GM12892 (cell line): Measurements from ENCODE around the gene ITGB5.

Experiments used
- DNase-seq: peaks from one replicate; pipeline ENCODE4 v3.0.0; 2011; ENCODE audit not compliant: insufficient read length
- FAIRE-seq: peaks from 2 replicates; lab custom pipeline; 2011; peaks lifted over from hg19 to GRCh38; lab: Jason Lieb, UNC
- POLR2A ChIP-seq: IDR thresholded peaks from 2 replicates; pipeline ENCODE4 v1.6.1; 2011; ENCODE audit warnings: low read depth, low read length, control low read depth
- POLR2AphosphoS5 ChIP-seq: IDR thresholded peaks from 2 replicates; pipeline ENCODE4 v1.6.1; 2011; ENCODE audit warnings: low read depth, low read length, control low read depth
- TAF1 ChIP-seq: IDR thresholded peaks from 2 replicates; pipeline ENCODE4 v1.6.1; 2011; ENCODE audit warnings: low read depth, mild to moderate bottlenecking, control low read depth, low read length, borderline replicate concordance

The ITGB5 gene

DNA sequence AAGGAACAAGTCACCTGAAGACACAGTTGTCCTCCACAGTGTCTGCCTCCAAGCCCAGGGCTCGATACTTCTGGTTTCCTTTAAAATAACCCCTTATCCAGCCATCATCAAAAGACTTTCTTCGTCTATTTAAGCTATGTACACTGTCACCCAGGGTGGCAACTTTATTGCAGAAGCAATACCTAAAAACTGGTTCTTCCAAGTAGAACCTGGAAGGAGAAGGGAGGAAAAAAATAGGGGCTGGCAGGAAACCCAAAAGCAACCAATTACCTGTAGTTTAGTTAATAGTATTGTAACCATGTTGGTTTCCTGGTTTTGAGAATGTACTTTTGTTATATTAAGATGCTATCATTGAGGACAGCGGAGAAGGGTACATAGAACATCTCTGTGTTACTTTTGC is 33.7 kb downstream of the ITGB5 start:
- no peak for FAIRE-seq

DNA sequence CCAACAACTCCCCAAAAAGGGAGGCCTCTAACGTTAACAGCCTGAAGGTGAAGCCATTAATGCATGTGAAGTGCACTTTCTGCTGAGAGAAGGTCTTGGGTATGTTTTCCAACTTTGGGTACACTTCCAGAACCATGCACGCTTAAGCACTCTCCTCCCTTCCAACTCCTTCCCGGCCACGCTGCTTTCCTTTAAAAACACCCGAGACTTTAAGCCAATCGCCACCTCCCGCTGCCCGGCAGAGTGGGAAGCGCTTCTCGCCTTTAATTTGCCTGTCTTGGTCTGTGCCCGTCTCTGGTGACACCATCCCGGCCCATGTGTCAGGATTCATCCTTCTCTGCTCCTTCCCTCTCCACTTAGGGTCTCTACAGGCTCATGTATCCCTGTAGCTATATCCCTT is 35.3 kb downstream of the ITGB5 start:
- no peak for FAIRE-seq
- TF ChIP-seq POLR2AphosphoS5 (no peak), TAF1 (no peak), POLR2A (no peak)
- no peak for DNase-seq

More for the DNA sequence above, 33.7 kb downstream of the ITGB5 start:
- no peak for DNase-seq
- TF ChIP-seq POLR2A = no peak
- no peak for TF ChIP-seq TAF1
- no peak for TF ChIP-seq POLR2AphosphoS5

DNA sequence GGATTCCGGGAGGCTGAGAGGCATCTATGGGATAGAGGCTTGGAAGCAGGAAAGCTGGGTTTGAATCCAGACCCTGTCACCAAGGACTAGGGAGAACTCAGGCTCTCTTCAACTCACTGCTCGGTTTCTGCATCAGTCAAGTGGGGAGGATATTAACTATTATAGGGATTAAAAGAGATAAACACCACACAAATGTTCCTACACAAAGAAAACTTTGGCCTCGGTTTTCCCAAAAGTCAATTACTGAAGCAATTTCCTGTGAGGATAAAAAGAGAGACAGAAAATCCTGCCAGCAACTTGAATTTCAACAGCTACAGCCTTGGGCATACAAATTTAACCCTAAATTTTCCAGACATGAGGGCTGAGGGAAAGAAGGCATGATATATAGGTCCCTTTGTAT is 36.0 kb downstream of the ITGB5 start:
- no peak for DNase-seq
- TF ChIP-seq POLR2A = no peak
- no peak for TF ChIP-seq TAF1
- TF ChIP-seq POLR2AphosphoS5 = no peak
- FAIRE-seq = no peak

DNA sequence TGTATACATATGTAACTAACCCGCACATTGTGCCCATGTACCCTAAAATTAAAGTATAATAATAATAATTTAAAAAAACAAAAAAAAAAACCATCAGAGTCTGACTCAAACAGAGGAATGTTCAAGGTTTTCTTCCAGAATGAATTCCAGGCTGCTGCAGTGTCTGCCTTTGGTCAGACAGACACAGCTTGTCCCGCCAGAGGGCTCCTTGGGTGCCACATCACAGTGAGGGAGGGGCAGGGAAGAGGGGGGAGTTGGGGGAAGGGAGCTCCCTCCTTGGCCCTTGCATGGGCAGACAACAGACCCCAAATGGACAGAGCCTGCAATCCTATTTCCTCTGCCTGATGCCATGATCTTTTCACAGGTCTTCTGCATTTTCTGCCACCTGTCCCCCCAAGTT is 36.5 kb downstream of the ITGB5 start:
- DNase-seq = no peak
- FAIRE-seq = no peak
- TF ChIP-seq POLR2A = no peak
- TF ChIP-seq POLR2AphosphoS5 = no peak
- no peak for TF ChIP-seq TAF1

DNA sequence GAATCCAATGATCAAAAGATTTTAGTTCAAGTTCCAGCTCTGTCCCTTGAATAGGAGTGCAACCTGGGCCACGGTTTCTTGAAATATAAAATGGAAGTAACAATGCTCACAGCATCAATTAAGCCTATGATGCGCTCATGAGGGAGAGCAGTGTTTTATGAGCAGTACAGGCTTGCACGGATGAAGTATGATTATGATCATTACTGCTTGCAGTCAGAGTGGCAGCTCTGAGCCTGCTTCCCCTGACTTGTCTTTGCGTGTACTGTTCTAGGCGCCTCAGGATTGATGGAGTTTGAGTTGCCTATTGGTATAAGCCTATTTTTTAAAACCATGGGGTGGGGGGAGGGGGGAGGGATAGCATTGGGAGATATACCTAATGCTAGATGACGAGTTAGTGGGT is 37.0 kb downstream of the ITGB5 start:
- no peak for TF ChIP-seq POLR2A
- no peak for TF ChIP-seq POLR2AphosphoS5
- TF ChIP-seq TAF1 = no peak
- DNase-seq (no peak), FAIRE-seq (no peak)

DNA sequence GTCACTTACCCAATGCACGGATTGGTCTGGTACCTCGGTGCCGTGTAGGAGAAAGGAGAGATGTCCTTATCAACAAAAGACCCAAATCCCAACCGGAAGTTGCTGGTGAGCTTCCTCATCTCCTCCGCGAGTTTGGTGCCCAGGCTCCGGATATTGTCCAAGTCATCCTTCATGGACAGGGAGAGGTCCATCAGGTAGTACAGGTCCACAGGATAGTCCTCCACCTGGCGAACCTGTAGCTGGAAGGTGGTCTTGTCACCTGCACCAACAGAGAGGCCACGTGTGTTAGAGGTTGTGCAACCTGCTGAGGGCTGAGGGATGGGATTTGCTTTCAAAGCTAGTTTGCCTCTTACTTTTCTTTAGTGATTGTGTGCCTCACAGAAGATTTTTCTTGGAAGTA is 38.9 kb downstream of the ITGB5 start:
- FAIRE-seq (no peak), DNase-seq (no peak)
- no peak for TF ChIP-seq TAF1
- no peak for TF ChIP-seq POLR2AphosphoS5
- TF ChIP-seq POLR2A = no peak

DNA sequence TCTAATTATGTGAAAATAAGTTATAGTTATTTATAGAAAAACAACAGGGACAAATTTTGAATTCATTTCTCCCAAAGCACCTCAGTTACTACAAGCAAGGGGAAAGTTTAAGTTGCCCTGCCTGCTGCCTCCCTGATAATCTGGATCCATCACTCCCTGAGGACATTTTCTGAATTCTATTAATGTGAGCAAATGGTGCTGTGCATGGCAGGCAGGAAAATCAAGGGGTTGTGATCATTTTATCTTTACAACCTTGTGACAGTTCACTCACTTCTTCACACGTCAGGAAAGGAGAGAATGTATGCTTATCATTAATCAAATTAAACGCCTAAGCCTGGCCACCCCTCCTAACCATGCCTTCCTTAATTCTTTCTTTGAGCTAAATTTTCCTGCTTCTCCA is 39.3 kb downstream of the ITGB5 start:
- FAIRE-seq (no peak), DNase-seq (no peak)
- TF ChIP-seq POLR2AphosphoS5 (no peak), POLR2A (no peak), TAF1 (no peak)

DNA sequence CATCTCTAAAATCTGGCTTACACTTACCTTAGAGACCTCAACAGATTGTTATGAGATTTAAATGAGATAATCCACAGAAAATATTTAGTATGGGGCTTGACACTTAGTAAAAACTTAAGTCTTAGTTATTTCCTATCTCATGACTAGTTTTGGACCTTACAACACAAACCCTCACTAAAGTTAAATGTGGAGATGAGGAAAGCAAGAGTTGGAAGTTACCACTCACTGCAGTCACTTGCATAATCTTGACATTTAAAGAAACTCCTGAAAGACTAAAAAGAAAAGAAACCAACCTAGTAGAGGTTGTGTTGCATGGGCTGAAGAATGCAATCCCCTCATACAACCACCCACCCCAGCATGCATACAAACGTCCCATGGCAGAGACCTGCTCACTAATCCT is 40.1 kb downstream of the ITGB5 start:
- no peak for FAIRE-seq
- DNase-seq = no peak
- no peak for TF ChIP-seq TAF1
- no peak for TF ChIP-seq POLR2A
- no peak for TF ChIP-seq POLR2AphosphoS5

DNA sequence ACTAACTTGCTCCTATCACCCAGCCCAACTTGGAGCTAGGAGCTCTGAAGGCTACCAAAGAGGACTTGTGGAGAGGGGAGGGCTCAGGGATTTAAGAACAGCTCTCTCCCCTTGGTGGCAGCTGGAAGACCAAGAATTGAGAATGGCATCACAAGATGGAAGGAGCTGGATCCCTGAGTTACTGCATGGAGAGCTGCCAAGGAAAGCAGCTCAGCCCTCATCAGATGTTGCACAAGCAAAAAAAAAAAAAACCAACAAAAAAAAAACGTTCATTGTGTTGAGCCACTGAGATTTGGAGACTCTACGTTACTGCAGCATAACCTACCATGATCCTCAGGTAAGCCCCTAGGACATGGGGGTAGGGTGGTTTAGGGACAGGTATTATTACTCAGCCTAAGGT is 41.0 kb downstream of the ITGB5 start:
- FAIRE-seq (no peak), DNase-seq (no peak)
- TF ChIP-seq TAF1 (no peak), POLR2A (no peak), POLR2AphosphoS5 (no peak)

DNA sequence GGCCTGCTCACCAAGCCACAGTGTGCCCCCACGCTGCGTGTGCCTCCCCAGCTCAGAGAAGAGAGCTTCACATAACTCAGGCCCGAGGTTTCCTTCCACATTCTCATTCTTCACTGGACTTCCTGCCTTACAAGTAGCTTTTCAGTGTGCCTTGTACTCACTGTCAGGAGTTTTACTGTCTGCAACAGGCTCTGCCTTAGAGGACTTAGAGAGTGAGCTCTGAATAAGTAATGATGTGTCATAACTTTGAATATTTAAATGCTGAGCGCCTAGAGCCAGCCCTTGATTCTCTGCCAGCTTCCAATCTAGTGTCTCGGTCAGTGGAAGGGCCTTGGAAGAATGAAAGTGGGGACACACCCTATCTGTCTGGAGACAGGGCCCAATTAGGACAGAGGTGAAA is 41.8 kb downstream of the ITGB5 start:
- TF ChIP-seq TAF1 (no peak), POLR2AphosphoS5 (no peak), POLR2A (no peak)
- DNase-seq (no peak), FAIRE-seq (no peak)

DNA sequence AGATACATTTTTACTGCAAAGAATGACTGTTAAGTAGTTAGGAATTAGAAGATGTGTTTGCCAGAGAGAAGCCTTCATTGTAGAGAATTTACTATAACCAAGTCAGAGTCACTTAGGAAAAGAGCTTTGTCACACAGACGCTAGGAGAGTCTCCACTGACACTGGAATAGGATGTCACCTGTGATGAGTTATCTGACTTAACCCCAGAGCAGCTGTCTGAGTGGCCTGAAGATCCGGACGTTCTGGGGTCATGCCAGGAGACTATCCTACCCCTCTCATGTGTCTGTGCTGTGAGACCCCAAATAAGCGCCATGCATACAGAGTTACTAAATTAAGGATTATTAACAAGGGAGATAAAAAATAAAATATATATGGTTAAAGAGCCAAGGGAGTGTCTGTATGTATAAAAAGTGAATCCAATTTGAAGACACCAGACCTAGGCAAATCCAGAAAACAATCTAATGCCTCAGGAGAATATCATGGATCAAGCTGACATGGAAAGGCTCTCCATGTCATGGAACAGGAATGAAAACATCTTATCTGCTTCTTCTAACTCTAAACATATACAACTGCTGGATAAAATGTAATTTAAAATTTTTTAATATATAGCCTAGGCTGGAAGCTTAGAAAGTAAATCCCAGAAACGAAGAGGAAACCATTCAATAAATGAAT is 43.5 kb downstream of the ITGB5 start:
- no peak for DNase-seq
- TF ChIP-seq TAF1 (no peak), POLR2A (no peak), POLR2AphosphoS5 (no peak)
- FAIRE-seq = no peak

DNA sequence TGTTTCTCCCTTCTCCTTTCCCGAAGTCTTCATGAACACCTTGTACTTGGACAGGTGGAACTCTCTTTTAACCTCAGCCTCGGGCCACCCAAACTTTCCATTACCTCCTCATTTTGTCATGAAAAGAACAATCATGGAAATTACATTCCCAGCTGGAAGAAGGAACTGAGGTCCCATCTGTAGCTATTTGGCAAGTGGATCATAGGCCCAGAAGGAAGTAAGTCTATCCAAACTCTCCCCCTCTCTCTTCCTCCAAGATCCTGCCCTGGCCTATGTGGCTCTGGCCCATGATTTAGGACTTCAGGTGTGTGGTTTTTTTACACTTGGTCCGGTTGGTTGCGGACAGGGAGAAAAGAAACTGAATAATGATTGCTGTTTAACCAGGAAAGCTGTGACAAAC is 44.1 kb downstream of the ITGB5 start:
- no peak for TF ChIP-seq POLR2AphosphoS5
- TF ChIP-seq TAF1 = no peak
- no peak for TF ChIP-seq POLR2A
- FAIRE-seq = no peak

More for the DNA sequence above, 44.1 kb downstream of the ITGB5 start:
- no peak for DNase-seq
